Stimulated activated naive CD4-positive, alpha-beta T cell (primary cell): Measurements from ENCODE around the gene UBP1.
"Not testable (repeated sequence)": the region's sequence is repeated elsewhere in the genome, so short reads cannot be mapped to it uniquely, and the experiment has no call there.

Experiments
- DNase-seq, 6 experiments: peaks; one replicate each; lab custom pipeline; 2025; lab: John Stamatoyannopoulos, UW

Gene UBP1

DNA sequence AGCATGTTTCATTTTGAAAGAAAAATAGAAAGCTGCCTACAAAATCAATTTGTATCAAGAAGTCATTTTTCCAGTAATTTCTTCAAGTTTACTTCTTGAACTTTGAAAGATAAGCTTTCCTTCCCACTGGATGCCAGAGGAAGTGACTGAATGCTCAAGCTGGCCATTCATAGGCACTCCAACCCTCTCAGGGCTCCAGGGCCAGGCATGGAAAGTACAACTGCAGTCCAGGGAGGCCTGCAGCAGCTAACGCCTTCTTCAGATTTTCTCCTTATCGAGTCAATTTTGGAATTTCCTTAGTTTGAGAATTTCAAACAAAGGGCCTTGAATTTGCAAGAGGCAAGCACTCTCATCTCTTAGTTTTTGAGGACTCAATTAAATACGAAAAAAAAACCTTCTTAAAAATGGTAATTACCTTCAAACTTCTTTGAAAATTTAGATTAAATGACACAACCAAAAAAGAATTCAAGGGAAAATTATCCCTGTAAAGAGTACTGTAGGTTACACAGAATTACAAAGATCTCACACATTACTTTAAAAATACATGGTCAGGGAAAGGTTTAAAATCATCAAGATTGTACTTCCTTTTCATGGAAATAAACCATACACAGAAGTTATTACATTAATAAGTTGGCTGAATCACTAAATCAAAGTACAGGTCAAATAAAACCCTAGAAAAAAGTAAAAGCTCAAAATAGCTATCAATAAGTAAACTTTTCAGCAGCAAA is 2.5 kb downstream of the UBP1 start:
- DNase-seq: no peak

- DNase-seq: no peak
Observed at GRCh38 chr3:33433843-33434242, 6.4 kb downstream of the UBP1 start.

GRCh38 chr3:33430571-33430970 is 9.6 kb downstream of the UBP1 start:
- DNase-seq: no peak

DNA sequence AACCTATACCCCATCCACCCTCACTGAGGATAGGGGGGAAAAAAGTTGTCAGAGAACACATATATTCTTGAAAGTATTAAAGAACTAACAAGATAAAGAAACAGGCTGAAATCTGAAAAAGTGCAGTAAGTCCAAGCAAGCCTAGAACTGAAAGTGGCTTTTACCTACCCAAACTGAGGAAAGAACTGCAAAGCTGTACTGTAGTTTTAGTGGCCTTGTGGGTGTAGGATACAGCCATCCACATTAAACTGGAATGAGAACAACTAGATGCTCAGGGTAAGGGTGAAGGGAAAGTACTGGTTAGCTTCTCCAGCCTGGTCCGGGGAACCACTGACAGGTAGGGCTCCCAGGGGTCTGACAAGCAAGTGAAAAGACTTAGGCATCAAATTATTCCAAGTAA is 10.1 kb downstream of the UBP1 start:
- no peak for DNase-seq

GRCh38 chr3:33429306-33429705 is 10.9 kb downstream of the UBP1 start:
- DNase-seq: not testable (repeated sequence)

- DNase-seq: no peak
Observed at GRCh38 chr3:33428734-33429133, 11.5 kb downstream of the UBP1 start.

- DNase-seq: no peak
Observed at GRCh38 chr3:33426630-33427317, 13.4 kb downstream of the UBP1 start.

GRCh38 chr3:33426068-33426467 is 14.1 kb downstream of the UBP1 start:
- no peak for DNase-seq

- no peak for DNase-seq
Observed at GRCh38 chr3:33425453-33425852, 14.8 kb downstream of the UBP1 start.

GRCh38 chr3:33424606-33425452 is 15.4 kb downstream of the UBP1 start:
- no peak for DNase-seq

DNA sequence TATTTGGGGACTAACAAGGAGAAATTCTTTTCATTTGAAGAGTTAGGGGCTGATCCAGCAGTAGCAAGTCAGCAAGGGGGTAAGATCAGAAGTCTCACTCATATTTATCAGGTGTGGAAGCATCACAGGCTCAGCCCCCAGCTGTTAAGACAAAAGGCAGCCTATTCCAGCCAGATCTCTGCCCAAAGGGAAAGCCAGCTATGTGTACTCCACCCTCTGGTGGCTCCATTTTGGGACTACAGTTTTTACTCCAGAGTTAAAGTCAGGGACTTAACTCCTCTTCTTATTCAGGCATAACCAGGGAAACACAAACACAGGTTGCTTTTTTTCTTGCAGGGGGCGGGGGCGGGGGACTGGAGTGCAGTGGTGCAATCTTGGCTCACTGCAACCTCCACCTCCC is 19.2 kb downstream of the UBP1 start:
- DNase-seq: no peak

DNA sequence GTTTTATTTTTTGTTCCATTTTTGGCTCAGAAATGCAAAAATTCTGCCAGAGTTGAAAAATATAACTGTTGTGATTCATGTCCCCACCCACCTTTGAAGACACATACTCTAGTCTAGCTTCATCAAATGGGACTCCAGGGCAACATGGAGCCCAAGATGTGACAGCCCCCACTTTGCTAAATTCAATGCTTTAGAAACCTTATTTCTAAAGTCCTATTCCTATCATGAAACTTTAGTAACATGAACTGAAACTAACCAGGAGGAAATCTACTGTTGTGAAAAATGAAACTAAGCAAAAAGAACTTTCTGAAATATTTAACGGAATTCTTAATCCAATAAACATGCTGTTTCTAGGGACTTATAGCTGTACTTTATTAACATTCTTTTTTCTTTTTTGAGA is 20.3 kb downstream of the UBP1 start:
- no peak for DNase-seq

- DNase-seq: no peak
Observed at GRCh38 chr3:33417066-33417673, 23.0 kb downstream of the UBP1 start.

DNA sequence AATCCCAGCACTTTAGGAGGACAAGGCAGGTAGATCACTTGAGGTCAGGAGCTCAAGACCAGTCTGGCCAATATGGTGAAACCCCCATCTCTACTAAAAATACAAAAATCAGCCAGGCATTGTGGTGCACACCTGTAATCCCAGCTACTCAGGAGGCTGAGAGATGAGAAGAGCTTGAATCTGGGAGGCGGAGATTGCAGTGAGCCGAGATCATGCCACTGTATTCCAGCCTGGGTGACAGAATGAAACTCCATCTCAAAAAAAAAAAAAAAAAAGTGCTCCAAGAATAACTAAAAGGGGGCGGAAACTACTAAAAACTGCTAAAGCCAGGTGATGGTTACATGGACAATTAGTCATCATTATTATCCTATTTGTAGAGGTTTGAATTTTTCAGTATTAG is 29.4 kb downstream of the UBP1 start:
- not testable (repeated sequence) for DNase-seq

GRCh38 chr3:33403756-33404155 is 36.4 kb downstream of the UBP1 start:
- DNase-seq: no peak

DNA sequence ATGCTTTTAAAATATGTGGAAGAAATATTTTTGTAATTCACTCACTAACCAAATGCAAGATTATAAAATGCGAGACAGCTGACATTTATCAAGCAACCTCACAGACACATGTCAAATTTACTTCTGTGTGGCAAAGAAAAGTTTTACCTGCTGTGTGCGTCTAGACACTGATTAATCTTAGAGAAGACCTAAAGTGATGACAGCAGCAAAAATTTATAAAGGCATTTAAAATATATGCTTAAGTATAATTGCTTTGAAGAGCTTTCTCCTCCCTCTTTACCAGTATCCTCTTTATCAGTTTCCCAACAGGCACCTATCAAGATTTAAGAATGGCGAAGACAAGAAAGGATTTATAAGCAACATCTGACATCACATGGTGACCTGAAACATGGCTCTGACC is 37.3 kb downstream of the UBP1 start:
- no peak for DNase-seq

DNA sequence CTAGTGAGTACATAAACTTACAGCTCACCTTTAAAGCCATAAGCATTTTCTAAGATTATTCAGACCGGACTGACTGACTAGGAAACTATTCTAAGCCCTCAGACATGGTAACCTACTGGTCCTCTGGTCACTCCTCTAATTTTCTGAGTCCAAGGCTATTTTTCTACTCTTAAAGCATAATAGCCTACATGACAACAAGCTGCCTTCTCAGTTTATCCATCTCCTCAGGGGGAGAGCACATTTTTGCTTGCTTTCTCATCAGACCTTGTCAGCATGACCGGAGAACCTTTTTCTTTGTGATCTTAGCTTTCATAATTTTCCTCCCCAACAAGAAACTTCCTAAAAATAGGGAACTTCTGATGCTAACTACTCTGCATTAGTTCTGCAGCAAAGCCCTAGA is 38.4 kb downstream of the UBP1 start:
- no peak for DNase-seq

GRCh38 chr3:33398410-33398809 is 41.8 kb downstream of the UBP1 start:
- no peak for DNase-seq

GRCh38 chr3:33395900-33396299 is 44.3 kb downstream of the UBP1 start:
- DNase-seq: no peak

DNA sequence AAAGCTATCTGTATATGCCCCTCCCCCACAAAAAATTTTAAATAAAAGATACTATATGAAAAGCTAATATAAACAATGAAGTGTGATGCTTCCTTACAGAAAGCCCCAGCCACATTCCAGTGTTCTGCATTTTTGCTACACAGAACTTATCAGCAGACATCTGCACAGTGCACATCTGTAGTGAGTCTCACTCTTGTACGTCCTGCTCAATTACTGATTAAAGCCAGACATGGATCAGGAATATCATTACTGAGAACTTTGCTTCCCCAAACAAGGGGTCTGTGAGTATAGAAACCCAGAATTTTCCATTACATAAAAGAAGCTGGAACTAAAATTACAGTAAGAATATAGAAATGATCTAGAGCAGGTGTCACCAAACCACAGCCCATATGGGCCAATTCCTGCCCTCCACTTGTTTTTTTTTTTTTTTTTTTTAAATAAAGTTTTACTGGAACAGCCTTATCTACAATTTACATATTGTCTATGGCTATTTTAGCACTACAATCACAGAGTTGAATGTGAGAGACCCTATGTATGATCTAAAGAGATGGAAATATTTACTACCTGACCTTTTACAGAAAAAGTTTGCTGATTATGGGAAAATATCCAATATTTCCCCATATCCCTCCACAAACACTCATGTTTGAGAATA is 45.7 kb downstream of the UBP1 start:
- no peak for DNase-seq

DNA sequence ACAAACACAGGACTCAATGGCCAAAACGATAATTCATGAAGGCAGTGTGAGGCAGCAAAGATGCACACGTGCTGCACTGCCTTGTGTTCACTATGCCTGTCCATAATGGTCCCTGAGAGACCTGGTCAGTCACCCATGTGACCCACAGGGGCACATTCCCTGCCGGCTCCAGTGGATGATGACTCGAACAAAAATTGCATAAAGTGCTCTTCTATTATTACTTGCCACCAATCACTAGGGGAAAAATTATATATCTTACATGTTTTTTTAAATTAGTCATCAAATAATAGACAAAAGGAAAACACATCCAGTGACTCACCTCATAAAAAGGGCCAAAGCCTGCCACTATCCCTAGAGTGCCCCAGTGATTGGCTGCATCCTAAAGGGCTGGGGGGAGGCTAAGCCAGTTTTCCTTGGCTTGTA is 47.5 kb downstream of the UBP1 start:
- DNase-seq: no peak

DNA sequence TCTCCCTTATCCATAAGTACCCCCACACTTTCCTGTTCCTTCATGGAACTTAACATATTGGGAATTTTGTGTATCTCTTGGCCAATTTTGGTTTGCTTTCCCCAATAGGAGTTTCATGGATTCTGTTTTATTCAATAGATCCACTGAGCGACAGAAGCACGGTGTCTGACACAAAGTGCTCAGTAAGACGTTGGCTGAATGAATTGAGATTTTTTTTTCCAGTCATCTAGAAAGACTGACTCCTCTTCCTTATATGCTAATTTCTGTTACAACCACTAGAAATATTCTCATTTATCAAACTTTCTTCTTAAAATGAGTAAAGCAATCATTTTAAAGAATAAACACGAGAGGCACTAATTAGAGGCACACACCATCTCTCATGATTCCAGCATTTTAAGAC is 48.1 kb downstream of the UBP1 start:
- DNase-seq: no peak
